ENCODE results near the gene MERTK. TPM values are rescaled to one million over a fixed set of nuclear protein-coding genes. Genes with fewer than 3 reads are reported as not detected.
A peak's percentile ranks its signal among the peaks of the same experiment; 100 is the strongest.
"Not testable (repeated sequence)": the region's sequence is repeated elsewhere in the genome, so short reads cannot be mapped to it uniquely, and the experiment has no call there.

Gene MERTK
- total and polyA plus RNA-seq, 12 donors, result 23.3 to 152 (median 75.3) TPM

GRCh38 chr2:111908578-111908977, 10.2 kb downstream of the MERTK start:
- peaks cover 14 to 77% of the 10 kb centered on the region in 2 donors for H3K4me1 ChIP-seq (replicated peaks in 1 of 2)
- peak overlapping the region in 3 of 5 donors; percentile 41 to 63 (median 49) for H3K27ac ChIP-seq
- no peaks in the 10 kb centered on the region for H3K9me3 ChIP-seq (replicated peaks in 1 of 3)
- WGBS, 4 donors, result 50 to 70% (median 56%) methylated on average over 1 of the region's 1 CpG
- intact Hi-C loops (cut with DNase I), result loop anchor here (10.0 kb wide), 2 partner anchors 56 to 116 kb away; no protein-coding TSS in a partner anchor
- DNase-seq, result peak in 1 of 7 donors; percentile 38
- no peak overlapping the region for H3K4me3 ChIP-seq
- no peaks in the 10 kb centered on the region for H3K27me3 ChIP-seq
- TF ChIP-seq POLR2A (IDR thresholded peaks at IDR 0.05) (no peak), CTCF (IDR thresholded peaks at IDR 0.05) (no peak)
- no peaks in the 10 kb centered on the region for H3K36me3 ChIP-seq (replicated peaks in 1 of 2)

- intact Hi-C loops (cut with DNase I), result loop anchor here (10.0 kb wide), 2 partner anchors 56 to 116 kb away; no protein-coding TSS in a partner anchor
- no peaks in the 10 kb centered on the region for H3K36me3 ChIP-seq (replicated peaks in 1 of 2)
- H3K27me3 ChIP-seq, result no peaks in the 10 kb centered on the region
- TF ChIP-seq CTCF (IDR thresholded peaks at IDR 0.05) (no peak), POLR2A (IDR thresholded peaks at IDR 0.05) (no peak)
- WGBS, 4 donors, result 76 to 88% (median 83%) methylated on average over 3 of the region's 3 CpGs
- H3K4me1 ChIP-seq (replicated peaks in 1 of 2), result peaks cover 14 to 72% of the 10 kb centered on the region in 2 donors
- no peak overlapping the region for H3K4me3 ChIP-seq
- H3K9me3 ChIP-seq (replicated peaks in 1 of 3), result no peaks in the 10 kb centered on the region
- H3K27ac ChIP-seq, result peak overlapping the region in 3 of 5 donors; percentile 6 to 63 (median 41)
- peak in 1 of 7 donors; percentile 34 for DNase-seq
Measured at GRCh38 chr2:111909079-111909478, 10.7 kb downstream of the MERTK start.

- intact Hi-C loops (cut with DNase I), result loop anchor here (10.0 kb wide), 2 partner anchors 55 to 115 kb away; no protein-coding TSS in a partner anchor
- not testable (repeated sequence) for H3K4me3 ChIP-seq; H3K27me3 ChIP-seq; H3K9me3 ChIP-seq (replicated peaks in 1 of 3); DNase-seq; H3K36me3 ChIP-seq (replicated peaks in 1 of 2); H3K27ac ChIP-seq
- WGBS, 4 donors, result 87 to 95% (median 92%) methylated on average over 4 of the region's 4 CpGs
- peaks cover 14 to 64% of the 10 kb centered on the region in 2 donors for H3K4me1 ChIP-seq (replicated peaks in 1 of 2)
Measured at GRCh38 chr2:111909997-111910396, 11.6 kb downstream of the MERTK start.

- Histone ChIP-seq H3K4me1 (replicated peaks in 1 of 2) (peaks cover 11 to 61% of the 10 kb centered on the region in 2 donors), H3K9me3 (replicated peaks in 1 of 3) (no peaks in the 10 kb centered on the region), H3K4me3 (no peak overlapping the region), H3K27me3 (no peaks in the 10 kb centered on the region), H3K27ac (peak overlapping the region in 1 of 5 donors; percentile 1), H3K36me3 (replicated peaks in 1 of 2) (no peaks in the 10 kb centered on the region)
- 73 to 79% (median 79%) methylated on average over 2 of the region's 2 CpGs for WGBS, 4 donors
- DNase-seq, result no peak
- intact Hi-C loops (cut with DNase I), result no loop called here
- no peak for TF ChIP-seq CTCF (IDR thresholded peaks at IDR 0.05)
- TF ChIP-seq POLR2A (IDR thresholded peaks at IDR 0.05), result no peak
Measured at GRCh38 chr2:111910609-111911277, 12.3 kb downstream of the MERTK start.

- H3K36me3 ChIP-seq (replicated peaks in 1 of 2); H3K4me3 ChIP-seq; H3K9me3 ChIP-seq (replicated peaks in 1 of 3); H3K27me3 ChIP-seq; intact Hi-C loops (cut with DNase I): not testable (repeated sequence)
- Histone ChIP-seq H3K4me1 (replicated peaks in 1 of 2) (peaks cover 6 to 54% of the 10 kb centered on the region in 2 donors), H3K27ac (peak overlapping the region in 1 of 5 donors; percentile 1)
- WGBS, 4 donors, result 84 to 94% (median 87%) methylated on average over 7 of the region's 7 CpGs
- DNase-seq, result peak in 1 of 7 donors; percentile 42
Measured at GRCh38 chr2:111911295-111911977, 13.0 kb downstream of the MERTK start.
